H9 (cell line): ENCODE measurements around the gene DDRGK1. TPM values are rescaled to one million over a fixed set of nuclear protein-coding genes. Genes with fewer than 3 reads are reported as not detected.

Experiments used
- DNase-seq: peaks from one replicate; pipeline ENCODE4 v3.0.0-alpha.2; 2017
- H2AFZ ChIP-seq: one replicate; pipeline ENCODE4 v1.6.1; 2013; ENCODE audit warnings: mild to moderate bottlenecking, low read length, control low read depth, moderate library complexity
- H2AK5ac ChIP-seq: 2 replicates; pipeline ENCODE4 v1.6.1; 2013; ENCODE audit warnings: low read length, control low read depth, mixed read lengths; ENCODE audit not compliant: insufficient read length
- H2BK120ac ChIP-seq: one replicate; pipeline ENCODE4 v1.6.1; 2013; ENCODE audit warnings: low read depth, mild to moderate bottlenecking, low read length, control low read depth, inconsistent platforms; ENCODE audit not compliant: poor library complexity, severe bottlenecking
- H2BK12ac ChIP-seq: 2 replicates; pipeline ENCODE4 v1.6.1; 2013; ENCODE audit warnings: low read length, control low read depth, mixed read lengths, low read depth; ENCODE audit not compliant: insufficient read length
- H2BK15ac ChIP-seq: 2 replicates; pipeline ENCODE4 v1.6.1; 2013; ENCODE audit warnings: low read depth, low read length, control low read depth
- H2BK20ac ChIP-seq: one replicate; pipeline ENCODE4 v1.6.1; 2013; ENCODE audit warnings: low read depth, mild to moderate bottlenecking, low read length, control low read depth, inconsistent platforms; ENCODE audit not compliant: poor library complexity, severe bottlenecking
- H2BK5ac ChIP-seq: 2 replicates; pipeline ENCODE4 v1.6.1; 2013; ENCODE audit warnings: low read length, control low read depth, mixed read lengths; ENCODE audit not compliant: insufficient read length
- H3K14ac ChIP-seq: 2 replicates; pipeline ENCODE4 v1.6.1; 2013; ENCODE audit warnings: low read length, control low read depth; ENCODE audit not compliant: insufficient read depth
- H3K18ac ChIP-seq: 2 replicates; pipeline ENCODE4 v1.6.1; 2013; ENCODE audit warnings: low read depth, mild to moderate bottlenecking, mixed read lengths, low read length, control low read depth; ENCODE audit not compliant: insufficient read length
- H3K23ac ChIP-seq: 2 replicates; pipeline ENCODE4 v1.6.1; 2013; ENCODE audit warnings: low read length, control low read depth, mixed read lengths, low read depth; ENCODE audit not compliant: insufficient read length
- H3K23me2 ChIP-seq: 2 replicates; pipeline ENCODE4 v1.6.1; 2013; ENCODE audit warnings: low read depth, mild to moderate bottlenecking, mixed read lengths, low read length, control low read depth; ENCODE audit not compliant: insufficient read length, poor library complexity, severe bottlenecking
- H3K27ac ChIP-seq: 2 replicates; pipeline ENCODE4 v1.5.1; 2013; ENCODE audit warnings: low read length, control low read depth, mixed read lengths, low read depth; ENCODE audit not compliant: insufficient read length
- H3K27me3 ChIP-seq: 2 replicates; pipeline ENCODE4 v1.6.1; 2013; ENCODE audit warnings: low read length, control low read depth, inconsistent platforms; ENCODE audit not compliant: insufficient read depth
- H3K4ac ChIP-seq: 2 replicates; pipeline ENCODE4 v1.6.1; 2013; ENCODE audit warnings: low read depth, mild to moderate bottlenecking, control low read depth, inconsistent platforms, low read length, moderate library complexity
- H3K4me1 ChIP-seq: 2 replicates; pipeline ENCODE4 v1.6.1; 2013; ENCODE audit warnings: low read length, control low read depth, inconsistent platforms; ENCODE audit not compliant: insufficient read depth
- H3K4me2 ChIP-seq: 2 replicates; pipeline ENCODE4 v1.6.1; 2013; ENCODE audit warnings: low read length, control low read depth, mixed read lengths; ENCODE audit not compliant: insufficient read length, insufficient read depth
- H3K56ac ChIP-seq: 2 replicates; pipeline ENCODE4 v1.6.1; 2013; ENCODE audit warnings: low read depth, mild to moderate bottlenecking, mixed read lengths, low read length, control low read depth; ENCODE audit not compliant: insufficient read length
- H3K79me1 ChIP-seq: 2 replicates; pipeline ENCODE4 v1.6.1; 2013; ENCODE audit warnings: low read depth, mild to moderate bottlenecking, moderate library complexity, low read length, control low read depth, inconsistent platforms; ENCODE audit not compliant: insufficient read depth, poor library complexity, severe bottlenecking
- H3K79me2 ChIP-seq: 2 replicates; pipeline ENCODE4 v1.6.1; 2013; ENCODE audit warnings: low read length, control low read depth, inconsistent platforms; ENCODE audit not compliant: insufficient read depth
- H3K9ac ChIP-seq: 2 replicates; pipeline ENCODE4 v1.6.1; 2013; ENCODE audit warnings: low read length, control low read depth, mixed read lengths; ENCODE audit not compliant: insufficient read length; ENCODE audit errors: extremely low read depth
- H3K9me3 ChIP-seq: one replicate; pipeline ENCODE4 v1.6.1; 2013; ENCODE audit warnings: low read depth, low read length, inconsistent platforms; ENCODE audit not compliant: control insufficient read depth
- H3T11ph ChIP-seq: one replicate; pipeline ENCODE4 v1.6.1; 2013; ENCODE audit warnings: mild to moderate bottlenecking, low read length, control low read depth, inconsistent platforms
- H4K20me1 ChIP-seq: one replicate; pipeline ENCODE4 v1.6.1; 2013; ENCODE audit not compliant: control insufficient read depth, insufficient read length, insufficient read depth
- H4K5ac ChIP-seq: 2 replicates; pipeline ENCODE4 v1.6.1; 2013; ENCODE audit warnings: low read depth, mild to moderate bottlenecking, mixed read lengths, low read length, control low read depth; ENCODE audit not compliant: insufficient read length
- H4K8ac ChIP-seq: replicated peaks from 2 replicates; pipeline ENCODE4 v1.6.1; 2013; ENCODE audit warnings: low read length, control low read depth, mixed read lengths, low read depth; ENCODE audit not compliant: insufficient read length
- H4K91ac ChIP-seq: 2 replicates; pipeline ENCODE4 v1.6.1; 2013; ENCODE audit warnings: low read depth, mild to moderate bottlenecking, moderate library complexity, mixed read lengths, low read length, control low read depth; ENCODE audit not compliant: insufficient read length
- H3K27ac Mint-ChIP-seq, 3 experiments: 2 replicates in 2 of 3; 3 replicates in 1 of 3; pipeline ENCODE4 v1.8.0; 2020 to 2021; ENCODE audit warnings: mixed read lengths in 3 of 3, mild to moderate bottlenecking in 1 of 3, moderate library complexity in 1 of 3
- H3K27me3 Mint-ChIP-seq: 2 replicates; pipeline ENCODE4 v1.8.0; 2021; ENCODE audit warnings: low read depth, mild to moderate bottlenecking, moderate library complexity, mixed read lengths
- H3K36me3 Mint-ChIP-seq, 3 experiments: 2 replicates in 2 of 3; 3 replicates in 1 of 3; pipeline ENCODE4 v1.8.0; 2020 to 2021; ENCODE audit warnings: low read depth in 3 of 3, mixed read lengths in 3 of 3; ENCODE audit not compliant: insufficient read depth in 1 of 3
- H3K4me1 Mint-ChIP-seq, 2 experiments: 2 replicates each; pipeline ENCODE4 v1.8.0; 2020; ENCODE audit warnings: mixed read lengths in 2 of 2
- H3K4me3 Mint-ChIP-seq, 2 experiments: 2 replicates in 1 of 2; 3 replicates in 1 of 2; pipeline ENCODE4 v1.8.0; 2020 to 2021; ENCODE audit warnings: mild to moderate bottlenecking in 2 of 2, mixed read lengths in 2 of 2, moderate library complexity in 1 of 2
- H3K9me3 Mint-ChIP-seq, 2 experiments: 2 replicates in 1 of 2; 3 replicates in 1 of 2; pipeline ENCODE4 v1.8.0; 2020; ENCODE audit warnings: mild to moderate bottlenecking in 2 of 2, mixed read lengths in 2 of 2, moderate library complexity in 1 of 2
- CTCF ChIP-seq: fragments of 200-600 bp; sonication (generic); conservative IDR thresholded peaks from 3 replicates; pipeline ENCODE4 v1.8.0; 2021; ENCODE audit warnings: antibody characterized with exemption, mild to moderate bottlenecking
- WGBS: extraction: QIAGEN DNeasy Blood & Tissue Kit; methylation state at CpG from one replicate; pipeline ENCODE4 v1.1.7; 2013; ENCODE audit warnings: missing lambda C conversion rate, low lambda C conversion rate, mixed read lengths; ENCODE audit not compliant: insufficient read length; ENCODE audit errors: extremely low coverage; 5-methylcytosine and 5-hydroxymethylcytosine counted together
- total RNA-seq: library from RNA; stranded (reverse); gene quantifications from 2 replicates; pipeline ENCODE4 v1.2.1, GENCODE V29; 2021

The DDRGK1 gene
- total RNA-seq, 1 experiment from 2014 or later, result 58.1 TPM

- H3K4me1 ChIP-seq, result peaks cover 2% of the 10 kb centered on the region; the same call in 1 of the 2 replicates
- H3K9ac ChIP-seq, result no peak overlapping the region
- H3K4me1 Mint-ChIP-seq, result peaks cover 13 to 24% of the 10 kb centered on the region in 2 experiments
- no peak overlapping the region for H2BK5ac ChIP-seq
- H4K5ac ChIP-seq, result no peak overlapping the region
- WGBS, result no CpG with 5 or more reads among the region's 11 CpGs
- no peak for DNase-seq
- H3K4me2 ChIP-seq, result no peak overlapping the region
- no peaks in the 10 kb centered on the region for H4K20me1 ChIP-seq
- H3K27ac Mint-ChIP-seq, result no peak overlapping the region
- H3K27ac ChIP-seq, result no peak overlapping the region
- no peak overlapping the region for H3K14ac ChIP-seq
- H2BK120ac ChIP-seq, result no peak overlapping the region
- H3K9me3 Mint-ChIP-seq, result no peaks in the 10 kb centered on the region; a peak in 1 of 5 replicates
- H3K4ac ChIP-seq, result no peak overlapping the region
- H3K9me3 ChIP-seq, result no peaks in the 10 kb centered on the region
- H3K23ac ChIP-seq, result no peak overlapping the region
- TF ChIP-seq CTCF, result no peak
- H2AFZ ChIP-seq, result no peak overlapping the region
- H3K36me3 Mint-ChIP-seq, result peaks cover 0 to 17% (median 0%) of the 10 kb centered on the region in 3 experiments; a peak in 2 of 7 replicates
- H3K79me1 ChIP-seq, result peaks cover 3% of the 10 kb centered on the region
- H2BK12ac ChIP-seq, result no peak overlapping the region
- no peaks in the 10 kb centered on the region for H3K27me3 Mint-ChIP-seq
- H2BK20ac ChIP-seq, result no peak overlapping the region
- H3K27me3 ChIP-seq, result no peaks in the 10 kb centered on the region
- H2AK5ac ChIP-seq, result no peak overlapping the region
- no peak overlapping the region for H4K91ac ChIP-seq
- no peak overlapping the region for H4K8ac ChIP-seq
- H3K23me2 ChIP-seq, result peaks cover 3% of the 10 kb centered on the region
- no peak overlapping the region for H3K56ac ChIP-seq
- no peak overlapping the region for H2BK15ac ChIP-seq
- H3K79me2 ChIP-seq, result peaks cover 33% of the 10 kb centered on the region; the same call in 1 of the 2 replicates
- no peak overlapping the region for H3T11ph ChIP-seq
- no peak overlapping the region for H3K18ac ChIP-seq
- peak overlapping the region; percentile 77 to 95 for H3K4me3 Mint-ChIP-seq
Observed at GRCh38 chr20:3157817-3158216, 46.7 kb downstream of the DDRGK1 start.
